ENCODE results near the gene ZNF804A.

Gene ZNF804A

GRCh38 chr2:184860744-184861143, 262.4 kb downstream of the ZNF804A start:
- Histone ChIP-seq H3K9me3 (ENCODE audit: insufficient read depth, low read length, severe bottlenecking) (peaks cover 14% of the 10 kb centered on the region), H3K27me3 (ENCODE audit: insufficient read depth, low read length, poor library complexity) (no peaks in the 10 kb centered on the region), H3K4me2 (ENCODE audit: insufficient read depth, low read length) (no peak overlapping the region), H3K4me3 (ENCODE audit: low read depth in 1 of 2, low read length in 2 of 2) (no peak overlapping the region), H3K79me2 (ENCODE audit: insufficient read depth, low read length) (no peaks in the 10 kb centered on the region), H3K27ac (ENCODE audit: low read length) (no peak overlapping the region), H3K36me3 (ENCODE audit: insufficient read depth, low read length) (no peaks in the 10 kb centered on the region), H3K9ac (ENCODE audit: low read depth, low read length) (no peak overlapping the region), H2AFZ (ENCODE audit: low read depth, low read length) (no peak overlapping the region), H3K4me1 (ENCODE audit: insufficient read depth, low read length) (no peaks in the 10 kb centered on the region), H4K20me1 (ENCODE audit: insufficient read depth, low read length) (no peaks in the 10 kb centered on the region)
- DNase-seq: no peak
- ATAC-seq (ENCODE audit: insufficient read depth, low read depth): no peak
- TF ChIP-seq CTCF (IDR thresholded peaks at IDR 0.05; ENCODE audit: borderline replicate concordance, extremely low read depth, low read length, poor library complexity, severe bottlenecking): no peak
- no peak for TF ChIP-seq EZH2 (IDR thresholded peaks at IDR 0.05; ENCODE audit: borderline replicate concordance, low read depth, low read length, severe bottlenecking)

GRCh38 chr2:184875212-184875611, 276.9 kb downstream of the ZNF804A start:
- H3K4me1 ChIP-seq (ENCODE audit: insufficient read depth, low read length): no peaks in the 10 kb centered on the region
- DNase-seq (no peak), ATAC-seq (ENCODE audit: insufficient read depth, low read depth) (no peak)
- no peaks in the 10 kb centered on the region for H3K36me3 ChIP-seq (ENCODE audit: insufficient read depth, low read length)
- H3K4me2 ChIP-seq (ENCODE audit: insufficient read depth, low read length): no peak overlapping the region
- no peaks in the 10 kb centered on the region for H4K20me1 ChIP-seq (ENCODE audit: insufficient read depth, low read length)
- H3K27ac ChIP-seq (ENCODE audit: low read length): no peak overlapping the region
- H3K27me3 ChIP-seq (ENCODE audit: insufficient read depth, low read length, poor library complexity): no peaks in the 10 kb centered on the region
- no peaks in the 10 kb centered on the region for H3K79me2 ChIP-seq (ENCODE audit: insufficient read depth, low read length)
- no peak overlapping the region for H3K9ac ChIP-seq (ENCODE audit: low read depth, low read length)
- no peak overlapping the region for H2AFZ ChIP-seq (ENCODE audit: low read depth, low read length)
- no peak overlapping the region for H3K4me3 ChIP-seq (ENCODE audit: low read depth in 1 of 2, low read length in 2 of 2)
- no peaks in the 10 kb centered on the region for H3K9me3 ChIP-seq (ENCODE audit: insufficient read depth, low read length, severe bottlenecking)
- no peak for TF ChIP-seq CTCF (IDR thresholded peaks at IDR 0.05; ENCODE audit: borderline replicate concordance, extremely low read depth, low read length, poor library complexity, severe bottlenecking)
- no peak for TF ChIP-seq EZH2 (IDR thresholded peaks at IDR 0.05; ENCODE audit: borderline replicate concordance, low read depth, low read length, severe bottlenecking)

- H4K20me1 ChIP-seq (ENCODE audit: insufficient read depth, low read length): no peaks in the 10 kb centered on the region
- H3K9ac ChIP-seq (ENCODE audit: low read depth, low read length): no peak overlapping the region
- no peak for ATAC-seq (ENCODE audit: insufficient read depth, low read depth)
- no peaks in the 10 kb centered on the region for H3K79me2 ChIP-seq (ENCODE audit: insufficient read depth, low read length)
- DNase-seq: no peak
- no peak overlapping the region for H2AFZ ChIP-seq (ENCODE audit: low read depth, low read length)
- H3K4me1 ChIP-seq (ENCODE audit: insufficient read depth, low read length): no peaks in the 10 kb centered on the region
- H3K9me3 ChIP-seq (ENCODE audit: insufficient read depth, low read length, severe bottlenecking): no peaks in the 10 kb centered on the region
- H3K27ac ChIP-seq (ENCODE audit: low read length): no peak overlapping the region
- no peaks in the 10 kb centered on the region for H3K27me3 ChIP-seq (ENCODE audit: insufficient read depth, low read length, poor library complexity)
- no peaks in the 10 kb centered on the region for H3K36me3 ChIP-seq (ENCODE audit: insufficient read depth, low read length)
- H3K4me2 ChIP-seq (ENCODE audit: insufficient read depth, low read length): no peak overlapping the region
- H3K4me3 ChIP-seq (ENCODE audit: low read depth in 1 of 2, low read length in 2 of 2): no peak overlapping the region
- TF ChIP-seq CTCF (IDR thresholded peaks at IDR 0.05; ENCODE audit: borderline replicate concordance, extremely low read depth, low read length, poor library complexity, severe bottlenecking): no peak
- TF ChIP-seq EZH2 (IDR thresholded peaks at IDR 0.05; ENCODE audit: borderline replicate concordance, low read depth, low read length, severe bottlenecking): no peak
Observed at GRCh38 chr2:184875911-184876310, 277.6 kb downstream of the ZNF804A start.

- no peak overlapping the region for H3K9ac ChIP-seq (ENCODE audit: low read depth, low read length)
- H3K27ac ChIP-seq (ENCODE audit: low read length): no peak overlapping the region
- no peak for TF ChIP-seq CTCF (IDR thresholded peaks at IDR 0.05; ENCODE audit: borderline replicate concordance, extremely low read depth, low read length, poor library complexity, severe bottlenecking)
- TF ChIP-seq EZH2 (IDR thresholded peaks at IDR 0.05; ENCODE audit: borderline replicate concordance, low read depth, low read length, severe bottlenecking): no peak
- H3K36me3 ChIP-seq (ENCODE audit: insufficient read depth, low read length): no peaks in the 10 kb centered on the region
- H3K4me2 ChIP-seq (ENCODE audit: insufficient read depth, low read length): no peak overlapping the region
- DNase-seq (no peak), ATAC-seq (ENCODE audit: insufficient read depth, low read depth) (no peak)
- no peaks in the 10 kb centered on the region for H3K27me3 ChIP-seq (ENCODE audit: insufficient read depth, low read length, poor library complexity)
- no peaks in the 10 kb centered on the region for H3K9me3 ChIP-seq (ENCODE audit: insufficient read depth, low read length, severe bottlenecking)
- no peak overlapping the region for H3K4me3 ChIP-seq (ENCODE audit: low read depth in 1 of 2, low read length in 2 of 2)
- H3K4me1 ChIP-seq (ENCODE audit: insufficient read depth, low read length): no peaks in the 10 kb centered on the region
- H2AFZ ChIP-seq (ENCODE audit: low read depth, low read length): no peak overlapping the region
- H4K20me1 ChIP-seq (ENCODE audit: insufficient read depth, low read length): no peaks in the 10 kb centered on the region
- H3K79me2 ChIP-seq (ENCODE audit: insufficient read depth, low read length): no peaks in the 10 kb centered on the region
Observed at GRCh38 chr2:184877909-184878308, 279.6 kb downstream of the ZNF804A start.
